Sigmoid colon (tissue), 4 donors: ENCODE data around the gene ZG16.

ENCODE experiments used
- EP300 ChIP-seq, 4 donors: sonication (generic); formaldehyde crosslinking; IDR thresholded peaks; one replicate each; pipeline ENCODE4 v1.6.1; 2017; ENCODE audit warnings: antibody characterized with exemption in 4 of 4
- POLR2AphosphoS5 ChIP-seq, 4 donors: sonication (generic); formaldehyde crosslinking; IDR thresholded peaks; one replicate each; pipeline ENCODE4 v1.6.1; 2017; ENCODE audit warnings: antibody characterized with exemption in 4 of 4
- TF ChIP-seq, protein P1 (sequence below), 4 experiments: fragments of 450-650 bp in 3 of 4; fragments of 200-600 bp in 1 of 4; IDR thresholded peaks; one replicate each; pipeline ENCODE4 v1.5.1; 2016 to 2019; ENCODE audit warnings: antibody characterized with exemption in 4 of 4, mild to moderate bottlenecking in 3 of 4, moderate library complexity in 2 of 4

DNA sequence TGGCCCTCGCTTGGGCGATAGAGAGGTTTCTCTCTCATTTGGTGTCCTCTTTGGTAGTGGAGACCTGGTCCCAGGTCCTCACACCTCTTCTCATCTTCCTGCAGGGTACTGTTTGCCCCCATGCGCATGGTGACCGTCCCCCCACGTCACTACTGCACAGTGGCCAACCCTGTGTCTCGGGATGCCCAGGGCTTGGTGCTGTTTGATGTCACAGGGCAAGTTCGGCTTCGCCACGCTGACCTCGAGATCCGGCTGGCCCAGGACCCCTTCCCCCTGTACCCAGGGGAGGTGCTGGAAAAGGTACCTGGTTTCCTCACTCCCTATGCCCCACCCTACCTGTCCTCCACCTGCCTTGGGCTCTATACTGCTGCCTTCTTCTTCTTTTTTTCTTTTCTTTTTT, 52.7 kb downstream of the ZG16 start:
- TF ChIP-seq POLR2AphosphoS5 (IDR thresholded peaks at IDR 0.05), result no peak
- TF ChIP-seq, protein P1, sequence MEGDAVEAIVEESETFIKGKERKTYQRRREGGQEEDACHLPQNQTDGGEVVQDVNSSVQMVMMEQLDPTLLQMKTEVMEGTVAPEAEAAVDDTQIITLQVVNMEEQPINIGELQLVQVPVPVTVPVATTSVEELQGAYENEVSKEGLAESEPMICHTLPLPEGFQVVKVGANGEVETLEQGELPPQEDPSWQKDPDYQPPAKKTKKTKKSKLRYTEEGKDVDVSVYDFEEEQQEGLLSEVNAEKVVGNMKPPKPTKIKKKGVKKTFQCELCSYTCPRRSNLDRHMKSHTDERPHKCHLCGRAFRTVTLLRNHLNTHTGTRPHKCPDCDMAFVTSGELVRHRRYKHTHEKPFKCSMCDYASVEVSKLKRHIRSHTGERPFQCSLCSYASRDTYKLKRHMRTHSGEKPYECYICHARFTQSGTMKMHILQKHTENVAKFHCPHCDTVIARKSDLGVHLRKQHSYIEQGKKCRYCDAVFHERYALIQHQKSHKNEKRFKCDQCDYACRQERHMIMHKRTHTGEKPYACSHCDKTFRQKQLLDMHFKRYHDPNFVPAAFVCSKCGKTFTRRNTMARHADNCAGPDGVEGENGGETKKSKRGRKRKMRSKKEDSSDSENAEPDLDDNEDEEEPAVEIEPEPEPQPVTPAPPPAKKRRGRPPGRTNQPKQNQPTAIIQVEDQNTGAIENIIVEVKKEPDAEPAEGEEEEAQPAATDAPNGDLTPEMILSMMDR (IDR thresholded peaks at IDR 0.05), result no peak
- TF ChIP-seq EP300 (IDR thresholded peaks at IDR 0.05), result no peak
